NCI-H748 (cell line): ENCODE results near the gene WNT7A.

ENCODE experiments used
- DNase-seq: peaks from one replicate; lab custom pipeline; 2025; ENCODE audit not compliant: unreplicated experiment; lab: John Stamatoyannopoulos, UW

WNT7A gene

GRCh38 chr3:13776253-13777050 lies 103.4 kb downstream of the WNT7A start:
- no peak for DNase-seq

- no peak for DNase-seq
Observed at GRCh38 chr3:13772885-13773745, 106.8 kb downstream of the WNT7A start.

- no peak for DNase-seq
Observed at GRCh38 chr3:13772321-13772745, 107.5 kb downstream of the WNT7A start.

- no peak for DNase-seq
Observed at GRCh38 chr3:13771496-13771895, 108.4 kb downstream of the WNT7A start.

- DNase-seq, result no peak
Observed at GRCh38 chr3:13770170-13771169, 109.4 kb downstream of the WNT7A start.

- DNase-seq, result no peak
Observed at GRCh38 chr3:13769422-13769821, 110.4 kb downstream of the WNT7A start.

- DNase-seq, result no peak
Observed at GRCh38 chr3:13768453-13768852, 111.4 kb downstream of the WNT7A start.

- no peak for DNase-seq
Observed at GRCh38 chr3:13767896-13768295, 112.0 kb downstream of the WNT7A start.

- no peak for DNase-seq
Observed at GRCh38 chr3:13767030-13767429, 112.8 kb downstream of the WNT7A start.
